Hepatocyte (in vitro differentiated cells): ENCODE results near the gene TOX4. TPM values are rescaled to one million over a fixed set of nuclear protein-coding genes. Genes with fewer than 3 reads are reported as not detected.

Experiments
- DNase-seq: peaks from one replicate; pipeline ENCODE4 v3.0.0-alpha.2; 2016; ENCODE audit warnings: low spot score
- H2AFZ ChIP-seq: fragments of 200-600 bp; sonication (generic); 2 replicates; pipeline ENCODE4 v1.6.0; 2016; ENCODE audit warnings: antibody characterized with exemption, mild to moderate bottlenecking
- H3K27ac ChIP-seq: fragments of 200-600 bp; sonication (generic); 2 replicates; pipeline ENCODE4 v1.5.1; 2016; ENCODE audit warnings: mild to moderate bottlenecking
- H3K27me3 ChIP-seq: fragments of 200-600 bp; sonication (generic); 2 replicates; pipeline ENCODE4 v1.6.1; 2016
- H3K36me3 ChIP-seq: fragments of 200-600 bp; sonication (generic); replicated peaks from 2 replicates; pipeline ENCODE4 v1.5.1; 2016; ENCODE audit warnings: low read depth; ENCODE audit not compliant: insufficient read depth
- H3K4me1 ChIP-seq: fragments of 200-600 bp; sonication (generic); 2 replicates; pipeline ENCODE4 v1.5.1; 2016; ENCODE audit warnings: mild to moderate bottlenecking, moderate library complexity; ENCODE audit not compliant: insufficient read depth
- H3K4me2 ChIP-seq: fragments of 200-600 bp; sonication (generic); 2 replicates; pipeline ENCODE4 v1.6.0; 2016
- H3K4me3 ChIP-seq: fragments of 200-600 bp; sonication (generic); 2 replicates; pipeline ENCODE4 v1.5.1; 2016; ENCODE audit warnings: mild to moderate bottlenecking
- H3K79me2 ChIP-seq: fragments of 200-600 bp; sonication (generic); 2 replicates; pipeline ENCODE4 v1.6.0; 2017; ENCODE audit warnings: mild to moderate bottlenecking
- H3K9me2 ChIP-seq: fragments of 200-600 bp; sonication (generic); replicated peaks from 2 replicates; pipeline ENCODE4 v1.6.0; 2017; ENCODE audit warnings: mild to moderate bottlenecking; ENCODE audit not compliant: insufficient read depth
- H3K9me3 ChIP-seq: fragments of 200-600 bp; sonication (generic); 2 replicates; pipeline ENCODE4 v1.5.1; 2016; ENCODE audit warnings: low read depth, mild to moderate bottlenecking
- H4K20me1 ChIP-seq: fragments of 200-600 bp; sonication (generic); 2 replicates; pipeline ENCODE4 v1.6.0; 2016; ENCODE audit warnings: mild to moderate bottlenecking; ENCODE audit not compliant: insufficient read depth, poor library complexity, severe bottlenecking
- CTCF ChIP-seq: fragments of 200-600 bp; sonication (generic); IDR thresholded peaks from 2 replicates; pipeline ENCODE4 v1.5.1; 2016; ENCODE audit warnings: antibody characterized with exemption, mild to moderate bottlenecking; ENCODE audit not compliant: poor library complexity
- EZH2 ChIP-seq: fragments of 200-600 bp; sonication (generic); IDR thresholded peaks from 2 replicates; pipeline ENCODE4 v1.6.1; 2016; ENCODE audit warnings: antibody characterized with exemption, mild to moderate bottlenecking, borderline replicate concordance
- EZH2phosphoT487 ChIP-seq: fragments of 200-600 bp; sonication (generic); IDR thresholded peaks from one replicate; pipeline ENCODE4 v1.6.1; 2018; ENCODE audit warnings: antibody characterized with exemption, mild to moderate bottlenecking, low read depth, moderate library complexity; ENCODE audit not compliant: unreplicated experiment, severe bottlenecking
- WGBS: methylation state at CpG from one replicate; pipeline ENCODE4 v1.1.6; 2016; ENCODE audit warnings: low lambda C conversion rate; ENCODE audit errors: missing lambda C conversion rate; 5-methylcytosine and 5-hydroxymethylcytosine counted together
- polyA plus RNA-seq: library from polyadenylated mRNA; unstranded; fragments of >200 nt; fragmentation: Nextera tagmentation; extraction: Ambion mirVana; gene quantifications from 2 replicates; pipeline ENCODE4 v1.2.1, GENCODE V29; 2016
- total RNA-seq: library from RNA; depleted of rRNA; stranded (reverse); fragments of >200 nt; gene quantifications from 2 replicates; pipeline ENCODE4 v1.2.3, GENCODE V29; 2014

TOX4 gene
- total and polyA plus RNA-seq, 2 experiments from 2014 or later = 42.5 to 55.5 TPM

- Histone ChIP-seq H2AFZ (no peak overlapping the region), H3K4me3 (no peak overlapping the region), H3K79me2 (peaks cover 5% of the 10 kb centered on the region), H3K4me1 (no peaks in the 10 kb centered on the region), H3K27me3 (no peaks in the 10 kb centered on the region), H3K27ac (no peak overlapping the region), H4K20me1 (no peaks in the 10 kb centered on the region), H3K4me2 (no peak overlapping the region), H3K9me3 (no peaks in the 10 kb centered on the region), H3K9me2 (no peaks in the 10 kb centered on the region), H3K36me3 (no peaks in the 10 kb centered on the region)
- DNase-seq = no peak
- 81% methylated on average over 1 of the region's 1 CpG for WGBS
- no peak for TF ChIP-seq CTCF
Measured at GRCh38 chr14:21520767-21521166, 43.8 kb downstream of the TOX4 start.

- no peaks in the 10 kb centered on the region for H3K27me3 ChIP-seq
- no peaks in the 10 kb centered on the region for H3K9me2 ChIP-seq
- H3K4me2 ChIP-seq = no peak overlapping the region
- peaks cover 5% of the 10 kb centered on the region for H3K79me2 ChIP-seq
- H2AFZ ChIP-seq = no peak overlapping the region
- TF ChIP-seq EZH2phosphoT487 (no peak), EZH2 (no peak), CTCF (no peak)
- no peak overlapping the region for H3K4me3 ChIP-seq
- 96% methylated on average over 2 of the region's 2 CpGs for WGBS
- no peak for DNase-seq
- peaks cover under 1% of the 10 kb centered on the region for H3K4me1 ChIP-seq
- no peaks in the 10 kb centered on the region for H3K36me3 ChIP-seq
- H3K27ac ChIP-seq = no peak overlapping the region
- H4K20me1 ChIP-seq = no peaks in the 10 kb centered on the region
- no peaks in the 10 kb centered on the region for H3K9me3 ChIP-seq
Measured at GRCh38 chr14:21521501-21521900, 44.5 kb downstream of the TOX4 start.

GRCh38 chr14:21523203-21523602 lies 46.2 kb downstream of the TOX4 start:
- no peaks in the 10 kb centered on the region for H3K9me3 ChIP-seq
- no peaks in the 10 kb centered on the region for H3K27me3 ChIP-seq
- no peak for DNase-seq
- no peak overlapping the region for H3K27ac ChIP-seq
- peaks cover 5% of the 10 kb centered on the region for H3K79me2 ChIP-seq
- no peak for TF ChIP-seq EZH2
- no peak for TF ChIP-seq EZH2phosphoT487
- no peak for TF ChIP-seq CTCF
- no peaks in the 10 kb centered on the region for H4K20me1 ChIP-seq
- H3K4me2 ChIP-seq = no peak overlapping the region
- H2AFZ ChIP-seq = no peak overlapping the region
- no peaks in the 10 kb centered on the region for H3K36me3 ChIP-seq
- H3K4me3 ChIP-seq = no peak overlapping the region
- WGBS = 89% methylated on average over 7 of the region's 7 CpGs
- H3K9me2 ChIP-seq = no peaks in the 10 kb centered on the region
- H3K4me1 ChIP-seq = peaks cover 7% of the 10 kb centered on the region
